Pancreas (tissue), 10 donors: ENCODE results near the gene NAV3. TPM values are rescaled to one million over a fixed set of nuclear protein-coding genes. Genes with fewer than 3 reads are reported as not detected.

ENCODE experiments used
- ATAC-seq, 4 donors: fragments of 200-7000 bp; cut with Tn5 transposase; one replicate each; pipeline versions ENCODE4 v1.8.0 to v1.9.1; 2020; ENCODE audit warnings: mild to moderate bottlenecking in 4 of 4, moderate library complexity in 4 of 4
- DNase-seq, 6 donors: peaks; one replicate each; pipeline ENCODE4 v3.0.0-alpha.2; 2020
- FAIRE-seq: peaks from 2 replicates; lab custom pipeline; 2012; peaks lifted over from hg19 to GRCh38; lab: Jason Lieb, UNC
- H3K27ac ChIP-seq, 4 donors: fragments of 200-600 bp; sonication (generic); 1 replicate in 3 of 4; 2 replicates in 1 of 4; pipeline versions ENCODE4 v1.5.0 to v1.8.0; 2020
- H3K27me3 ChIP-seq, 4 donors: fragments of 200-600 bp; one replicate each; pipeline ENCODE4 v1.8.0; 2021
- H3K36me3 ChIP-seq, 3 donors: fragments of 200-600 bp; sonication (generic) in 1 of 3; one replicate each; pipeline versions ENCODE4 v1.5.0 to v1.8.0; 2020 to 2021
- H3K4me1 ChIP-seq, 3 donors: fragments of 200-600 bp; one replicate each; pipeline ENCODE4 v1.8.0; 2021
- H3K4me3 ChIP-seq, 4 donors: fragments of 200-600 bp; sonication (generic) in 2 of 4; one replicate each; pipeline versions ENCODE4 v1.5.0 to v1.8.0; 2020 to 2021
- H3K9me3 ChIP-seq, 4 donors: fragments of 200-600 bp; one replicate each; pipeline ENCODE4 v1.8.0; 2021
- WGBS, 2 donors: extraction: QIAGEN DNeasy Blood & Tissue Kit; methylation state at CpG; one replicate each; pipeline ENCODE4 v1.1.7; 2013; 5-methylcytosine and 5-hydroxymethylcytosine counted together
- intact Hi-C, 3 donors: fragments of 100-400 bp; cut with DNase I; formaldehyde crosslinking; loops; one replicate each; pipeline versions ENCODE4 v1.11.1 to v1.14.2; 2022
- polyA plus RNA-seq, 2 donors: library from polyadenylated mRNA; stranded (reverse); fragments of 200-250 nt; gene quantifications; one replicate each; pipeline ENCODE4 v1.2.3, GENCODE V29; 2013
- total RNA-seq, 6 donors: library from RNA; stranded (reverse); fragmentation: NEBNext Ultra II Directional in 4 of 6; extraction: Animal tissue kit (Norgen Biotek cat#: 25700) in 4 of 6; gene quantifications; one replicate each; pipeline versions ENCODE4 v1.2.1 to v1.2.4, GENCODE V29; 2021 to 2023
- TF ChIP-seq, protein P1 (sequence below), 4 donors: fragments of 200-600 bp; sonication (generic) in 3 of 4; IDR thresholded peaks; one replicate each; pipeline versions ENCODE4 v1.5.0 to v1.8.0; 2021; ENCODE audit warnings: antibody characterized with exemption in 4 of 4
- donor health status: healthy with polysubstance abuse.
- donor health status: DM: no; HTN: no; CAD: no; lungs with moderate emphysema.
- donor health status: DM: no; HTN: no; CAD: no.
- donor health status: control.
- donor health status: control.
- donor health status: Bipolar disorder and iron deficiency.
- donor health status: DM: yes; HTN: yes; CAD: no.
- donor health status: DM: no; HTN: no; CAD: no.
- donor health status: DM: no; HTN: no; CAD: no.
- donor health status: DM: yes; HTN: yes; CAD: no.

NAV3 gene
- total and polyA plus RNA-seq, 8 donors: 0.46 to 3.7 (median 0.68) TPM

DNA sequence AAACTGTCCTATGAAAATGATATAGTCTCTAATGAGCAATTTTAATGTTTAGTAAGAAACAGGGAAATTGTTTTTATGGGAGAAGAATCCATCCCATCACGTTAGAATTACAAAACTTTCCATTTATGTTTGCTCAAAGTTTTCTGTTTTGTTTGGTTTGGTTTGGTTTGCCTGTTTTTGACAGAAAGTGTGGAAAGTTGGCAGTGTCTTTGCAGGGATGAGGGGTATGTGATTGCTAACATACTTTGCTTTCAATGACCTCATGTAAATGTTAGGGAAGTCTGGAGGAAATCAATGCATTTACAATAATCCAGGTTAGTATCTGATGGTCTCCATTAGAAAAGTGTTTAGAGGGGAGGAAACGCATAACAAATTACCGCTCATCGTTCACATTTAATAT lies 12.3 kb upstream of the NAV3 start:
- no peaks in the 10 kb centered on the region for H3K27me3 ChIP-seq
- intact Hi-C loops: no loop called here
- no peak overlapping the region for H3K4me3 ChIP-seq
- no peak overlapping the region for H3K27ac ChIP-seq
- no peak for FAIRE-seq
- peaks cover 0 to 6% (median 6%) of the 10 kb centered on the region in 3 donors for H3K4me1 ChIP-seq
- no peak for DNase-seq
- ATAC-seq: no peak
- H3K36me3 ChIP-seq: no peaks in the 10 kb centered on the region
- 80 to 85% methylated on average over 4 of the region's 4 CpGs for WGBS, 2 donors
- no peaks in the 10 kb centered on the region for H3K9me3 ChIP-seq
- TF ChIP-seq, protein P1, sequence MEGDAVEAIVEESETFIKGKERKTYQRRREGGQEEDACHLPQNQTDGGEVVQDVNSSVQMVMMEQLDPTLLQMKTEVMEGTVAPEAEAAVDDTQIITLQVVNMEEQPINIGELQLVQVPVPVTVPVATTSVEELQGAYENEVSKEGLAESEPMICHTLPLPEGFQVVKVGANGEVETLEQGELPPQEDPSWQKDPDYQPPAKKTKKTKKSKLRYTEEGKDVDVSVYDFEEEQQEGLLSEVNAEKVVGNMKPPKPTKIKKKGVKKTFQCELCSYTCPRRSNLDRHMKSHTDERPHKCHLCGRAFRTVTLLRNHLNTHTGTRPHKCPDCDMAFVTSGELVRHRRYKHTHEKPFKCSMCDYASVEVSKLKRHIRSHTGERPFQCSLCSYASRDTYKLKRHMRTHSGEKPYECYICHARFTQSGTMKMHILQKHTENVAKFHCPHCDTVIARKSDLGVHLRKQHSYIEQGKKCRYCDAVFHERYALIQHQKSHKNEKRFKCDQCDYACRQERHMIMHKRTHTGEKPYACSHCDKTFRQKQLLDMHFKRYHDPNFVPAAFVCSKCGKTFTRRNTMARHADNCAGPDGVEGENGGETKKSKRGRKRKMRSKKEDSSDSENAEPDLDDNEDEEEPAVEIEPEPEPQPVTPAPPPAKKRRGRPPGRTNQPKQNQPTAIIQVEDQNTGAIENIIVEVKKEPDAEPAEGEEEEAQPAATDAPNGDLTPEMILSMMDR (IDR thresholded peaks at IDR 0.05): no peak

DNA sequence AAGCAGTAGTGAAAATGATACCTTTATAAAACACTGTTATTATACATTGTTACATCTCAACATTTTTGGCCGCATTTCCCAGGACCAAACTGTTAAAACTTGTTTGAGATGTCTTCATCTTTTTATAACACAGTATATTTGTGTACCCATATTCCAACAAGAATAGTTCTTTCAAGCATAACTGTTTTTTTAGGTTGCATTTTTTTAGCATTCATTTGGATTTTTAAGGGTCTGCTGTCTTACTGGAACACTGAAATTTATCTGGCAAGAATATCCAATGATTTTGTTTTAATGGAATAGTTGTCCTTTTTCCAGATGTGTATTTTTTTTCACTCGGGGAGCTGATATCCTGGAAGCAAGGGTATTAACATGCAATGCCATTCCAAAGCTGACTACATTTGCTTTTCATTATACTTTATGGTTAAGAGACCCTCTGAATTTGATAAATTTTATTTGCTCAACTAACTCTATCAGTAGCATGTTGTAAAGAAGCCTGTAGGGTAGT lies 8.9 kb upstream of the NAV3 start:
- FAIRE-seq (no peak), DNase-seq (no peak), ATAC-seq (no peak)
- H3K4me3 ChIP-seq: no peak overlapping the region
- H3K27ac ChIP-seq: no peak overlapping the region
- no peaks in the 10 kb centered on the region for H3K9me3 ChIP-seq
- H3K27me3 ChIP-seq: no peaks in the 10 kb centered on the region
- intact Hi-C loops: no loop called here
- peaks cover 0 to 6% (median 2%) of the 10 kb centered on the region in 3 donors for H3K4me1 ChIP-seq
- TF ChIP-seq, protein P1 (IDR thresholded peaks at IDR 0.05): no peak
- no peaks in the 10 kb centered on the region for H3K36me3 ChIP-seq
- WGBS, 2 donors: 52 to 82% methylated on average over 2 of the region's 2 CpGs

DNA sequence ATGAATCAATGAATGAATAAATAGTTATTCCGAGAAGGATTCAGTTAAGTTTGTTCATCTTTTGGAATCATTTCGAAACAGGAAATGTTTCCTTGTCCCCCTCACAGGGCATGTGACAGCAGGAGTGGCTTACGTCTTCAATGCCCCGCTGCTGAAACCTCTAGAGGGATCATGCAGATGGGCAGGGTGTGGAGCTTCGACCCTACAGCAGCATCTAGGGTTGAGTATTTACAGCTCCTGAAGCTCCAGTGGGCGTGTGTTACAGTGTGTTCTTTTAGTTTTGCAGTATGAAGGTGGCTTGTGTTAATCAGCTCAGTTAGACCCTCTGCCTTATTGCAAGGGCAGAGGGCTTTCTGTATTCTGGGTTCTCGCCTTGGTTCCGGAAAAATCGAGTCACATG lies 2.6 kb downstream of the NAV3 start:
- TF ChIP-seq, protein P1 (IDR thresholded peaks at IDR 0.05): no peak
- Histone ChIP-seq H3K9me3 (no peaks in the 10 kb centered on the region), H3K4me3 (no peak overlapping the region), H3K27ac (no peak overlapping the region), H3K27me3 (no peaks in the 10 kb centered on the region), H3K4me1 (no peaks in the 10 kb centered on the region), H3K36me3 (no peaks in the 10 kb centered on the region)
- intact Hi-C loops: no loop called here
- no peak for FAIRE-seq
- DNase-seq: no peak
- 70 to 79% methylated on average over 9 of the region's 9 CpGs for WGBS, 2 donors
- ATAC-seq: no peak

DNA sequence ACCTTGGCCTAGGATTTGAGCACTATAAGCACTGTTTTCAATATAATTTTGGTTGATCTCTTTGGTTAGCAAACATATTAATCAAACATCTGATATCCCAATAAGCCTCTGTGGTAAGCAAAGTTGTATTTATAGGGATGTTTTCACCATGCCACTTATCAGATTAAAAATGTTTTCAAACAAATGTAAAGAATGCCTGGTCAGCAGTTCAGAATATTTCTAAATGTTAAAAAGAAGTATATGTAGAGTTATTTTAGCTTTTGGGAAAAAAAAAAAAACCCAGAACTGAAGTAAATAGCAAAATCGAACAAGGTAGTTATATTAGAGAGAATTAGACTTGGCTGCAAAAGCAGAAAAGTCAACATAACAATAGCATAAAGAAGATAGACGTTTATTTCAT lies 3.9 kb downstream of the NAV3 start:
- H3K4me3 ChIP-seq: no peak overlapping the region
- H3K36me3 ChIP-seq: no peaks in the 10 kb centered on the region
- TF ChIP-seq, protein P1 (IDR thresholded peaks at IDR 0.05): no peak
- intact Hi-C loops: no loop called here
- no peak for DNase-seq
- WGBS, 2 donors: 61% methylated on average over 2 of the region's 2 CpGs
- no peaks in the 10 kb centered on the region for H3K9me3 ChIP-seq
- no peak for FAIRE-seq
- no peaks in the 10 kb centered on the region for H3K27me3 ChIP-seq
- H3K27ac ChIP-seq: no peak overlapping the region
- H3K4me1 ChIP-seq: no peaks in the 10 kb centered on the region
- ATAC-seq: no peak

DNA sequence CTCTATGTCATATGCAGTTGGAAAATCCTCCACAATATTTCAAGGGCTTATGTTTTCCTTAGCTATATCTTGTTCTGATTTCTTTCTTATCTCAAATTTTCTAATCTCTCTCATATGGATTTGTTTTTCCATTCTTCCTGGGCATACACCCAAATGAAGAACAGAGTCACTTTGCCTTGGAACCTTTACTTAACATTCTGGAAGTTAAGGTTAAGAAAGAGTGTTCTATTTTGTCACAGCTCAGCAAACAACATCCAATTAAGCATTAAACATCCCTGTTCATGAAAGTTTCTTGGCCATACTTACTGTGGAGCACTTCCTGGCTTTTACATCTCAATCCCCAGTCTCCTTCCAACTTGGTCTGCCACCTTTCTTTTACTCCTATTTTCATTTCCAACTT lies 5.3 kb downstream of the NAV3 start:
- Histone ChIP-seq H3K36me3 (no peaks in the 10 kb centered on the region), H3K4me1 (no peaks in the 10 kb centered on the region), H3K4me3 (no peak overlapping the region), H3K27ac (no peak overlapping the region), H3K27me3 (no peaks in the 10 kb centered on the region), H3K9me3 (no peaks in the 10 kb centered on the region)
- TF ChIP-seq, protein P1 (IDR thresholded peaks at IDR 0.05): no peak
- peak in 1 of 4 donors; percentile 28 for ATAC-seq
- intact Hi-C loops: no loop called here
- no peak for FAIRE-seq
- no peak for DNase-seq
